HepG2 (cell line): ENCODE results near the gene TNFRSF13B. TPM values are rescaled to one million over a fixed set of nuclear protein-coding genes. Genes with fewer than 3 reads are reported as not detected.
"Not testable (repeated sequence)": the region's sequence is repeated elsewhere in the genome, so short reads cannot be mapped to it uniquely, and the experiment has no call there.

ENCODE experiments used
- ATAC-seq: fragments of 200-7000 bp; cut with Tn5 transposase; 3 replicates; pipeline ENCODE4 v1.9.1; 2020; ENCODE audit warnings: mild to moderate bottlenecking, moderate library complexity
- BruUV-seq: library from RNA; stranded (reverse); fragments of 400-500 nt; replicated peaks from 2 replicates; lab custom pipeline; 2021; lab: Mats Ljungman, UMichigan
- CTCF ChIA-PET: fragments of 300-600 bp; formaldehyde crosslinking; extraction: SDS; loops from one replicate; lab custom pipeline; 2021; ENCODE audit warnings: low total read pairs, inconsistent platforms, low intra/inter-chr PET ratio; lab: Yijun Ruan, JAX
- POLR2A ChIA-PET: fragments of 350-600 bp; sonication (Branson Sonifier 250); formaldehyde crosslinking; loops from one replicate; lab custom pipeline; 2020; ENCODE audit warnings: antibody characterized with exemption, inconsistent platforms; lab: Yijun Ruan, JAX
- DNase-seq: peaks from one replicate; pipeline ENCODE4 v3.0.0-alpha.2; 2015; ENCODE audit warnings: low spot score
- FAIRE-seq: peaks from 3 replicates; lab custom pipeline; 2011; peaks lifted over from hg19 to GRCh38; lab: Jason Lieb, UNC
- H2AFZ ChIP-seq: one replicate; pipeline ENCODE4 v1.6.1; 2011; ENCODE audit warnings: low read length, inconsistent platforms
- H3K27ac ChIP-seq: fragments of 300-600 bp; 3 replicates; pipeline ENCODE4 v1.8.0; 2011; ENCODE audit warnings: mixed run types, mild to moderate bottlenecking, mixed read lengths, low read length, inconsistent platforms; ENCODE audit not compliant: insufficient read depth; ENCODE audit errors: extremely low read length
- H3K27me3 ChIP-seq, 2 experiments: fragments of 200-600 bp in 1 of 2; 2 replicates in 1 of 2; 3 replicates in 1 of 2; pipeline versions ENCODE4 v1.6.0 to v1.8.0; 2011; ENCODE audit warnings: low read length in 2 of 2, mild to moderate bottlenecking in 2 of 2, moderate library complexity in 2 of 2, inconsistent platforms in 1 of 2; ENCODE audit not compliant: insufficient read depth in 2 of 2, control insufficient read depth in 1 of 2
- H3K36me3 ChIP-seq, 2 experiments: fragments of 200-600 bp in 1 of 2; replicated peaks in 1 of 2; 2 replicates in 1 of 2; 3 replicates in 1 of 2; pipeline versions ENCODE4 v1.5.1 to v1.8.0; 2011; ENCODE audit warnings: low read length in 2 of 2, inconsistent platforms in 1 of 2; ENCODE audit not compliant: insufficient read depth in 2 of 2, control insufficient read depth in 1 of 2
- H3K4me1 ChIP-seq: 2 replicates; pipeline ENCODE4 v1.5.1; 2012; ENCODE audit warnings: low read length, inconsistent platforms; ENCODE audit not compliant: insufficient read depth
- H3K4me2 ChIP-seq: 2 replicates; pipeline ENCODE4 v1.6.0; 2011; ENCODE audit warnings: low read depth, low read length, inconsistent platforms
- H3K4me3 ChIP-seq, 3 experiments: fragments of 200-600 bp in 1 of 3; sonication (generic), shearing (Covaris generic) in 1 of 3; replicated peaks in 1 of 3; 2 replicates each; pipeline ENCODE4 v1.5.1; 2011 to 2016; ENCODE audit warnings: low read length in 3 of 3, inconsistent platforms in 2 of 3, low read depth in 2 of 3, mild to moderate bottlenecking in 2 of 3, control low read depth in 1 of 3, mixed read lengths in 1 of 3; ENCODE audit not compliant: insufficient read depth in 1 of 3
- H3K79me2 ChIP-seq: one replicate; pipeline ENCODE4 v1.6.1; 2011; ENCODE audit warnings: low read length, inconsistent platforms; ENCODE audit not compliant: insufficient read depth
- H3K9ac ChIP-seq: 2 replicates; pipeline ENCODE4 v1.6.0; 2011; ENCODE audit warnings: mild to moderate bottlenecking, low read depth, low read length, inconsistent platforms; ENCODE audit not compliant: insufficient read depth
- H3K9me3 ChIP-seq: 2 replicates; pipeline ENCODE4 v1.5.1; 2012; ENCODE audit warnings: mild to moderate bottlenecking, low read length
- H4K20me1 ChIP-seq: 2 replicates; pipeline ENCODE4 v1.6.0; 2011; ENCODE audit warnings: inconsistent platforms, mild to moderate bottlenecking, low read length, moderate library complexity; ENCODE audit not compliant: insufficient read depth
- E2F1 ChIP-seq: sonication (generic); formaldehyde crosslinking; IDR thresholded peaks from 2 replicates; pipeline ENCODE4 v1.5.0; 2020; ENCODE audit warnings: missing genetic modification reagents
- REST ChIP-seq, 2 experiments: IDR thresholded peaks; 2 replicates each; pipeline ENCODE4 v1.6.1; 2011 to 2012; ENCODE audit warnings: low read length in 2 of 2, borderline replicate concordance in 1 of 2, low read depth in 1 of 2, mild to moderate bottlenecking in 1 of 2, moderate library complexity in 1 of 2
- ZFP90 ChIP-seq: sonication (generic); formaldehyde crosslinking; IDR thresholded peaks from 2 replicates; pipeline ENCODE4 v1.8.0; 2022; ENCODE audit warnings: missing genetic modification reagents, mild to moderate bottlenecking, inconsistent platforms, borderline replicate concordance
- WGBS: methylation state at CpG from one replicate; pipeline ENCODE4 v1.1.6; 2017; ENCODE audit warnings: low lambda C conversion rate; 5-methylcytosine and 5-hydroxymethylcytosine counted together
- in situ Hi-C: cut with HindIII; loops from 2 replicates; pipeline ENCODE4 v1.10.0; 2017; ENCODE audit warnings: low pct_unique_long_range_greater_than_20kb; ENCODE audit not compliant: extremely low pct_ligation_motif_present
- intact Hi-C: fragments of 100-400 bp; cut with micrococcal nuclease; formaldehyde crosslinking; loops from one replicate; pipeline ENCODE4 v1.10.0; 2022; ENCODE audit not compliant: unreplicated experiment
- polyA plus RNA-seq, 8 experiments: library from polyadenylated mRNA; depleted of rRNA in 3 of 8; stranded (reverse) in 7 of 8; unstranded in 1 of 8; fragments of >200 nt; fragmentation: Illumina TruSeq in 4 of 8; extraction: Trizol in 4 of 8; gene quantifications; 2 replicates each; pipeline versions ENCODE4 v1.2.1 to v1.2.3, GENCODE V29; 2011 to 2016; ENCODE audit warnings: low read depth in 4 of 8, missing spikeins in 1 of 8, mixed read lengths in 1 of 8; ENCODE audit not compliant: insufficient read depth in 1 of 8
- total RNA-seq, 5 experiments: library from RNA; depleted of rRNA; stranded (reverse); fragments of >200 nt; fragmentation: Illumina TruSeq; extraction: Trizol; gene quantifications; 2 replicates each; pipeline ENCODE4 v1.2.3, GENCODE V29; 2016; ENCODE audit warnings: low read depth in 1 of 5

The TNFRSF13B gene
- total and polyA plus RNA-seq, 2 of the 13 experiments (the other 11 are each of a cell fraction or from before 2014, with no cell fraction given), result not detected

GRCh38 chr17:16900288-16900882 lies 71.5 kb downstream of the TNFRSF13B start (continued):
- no peak for TF ChIP-seq REST (IDR thresholded peaks at IDR 0.05; ENCODE audit: borderline replicate concordance in 1 of 2, low read depth in 1 of 2, low read length in 2 of 2)
- TF ChIP-seq E2F1, result no peak
- no peak for TF ChIP-seq ZFP90 (CRISPR knock-in tag)

DNA sequence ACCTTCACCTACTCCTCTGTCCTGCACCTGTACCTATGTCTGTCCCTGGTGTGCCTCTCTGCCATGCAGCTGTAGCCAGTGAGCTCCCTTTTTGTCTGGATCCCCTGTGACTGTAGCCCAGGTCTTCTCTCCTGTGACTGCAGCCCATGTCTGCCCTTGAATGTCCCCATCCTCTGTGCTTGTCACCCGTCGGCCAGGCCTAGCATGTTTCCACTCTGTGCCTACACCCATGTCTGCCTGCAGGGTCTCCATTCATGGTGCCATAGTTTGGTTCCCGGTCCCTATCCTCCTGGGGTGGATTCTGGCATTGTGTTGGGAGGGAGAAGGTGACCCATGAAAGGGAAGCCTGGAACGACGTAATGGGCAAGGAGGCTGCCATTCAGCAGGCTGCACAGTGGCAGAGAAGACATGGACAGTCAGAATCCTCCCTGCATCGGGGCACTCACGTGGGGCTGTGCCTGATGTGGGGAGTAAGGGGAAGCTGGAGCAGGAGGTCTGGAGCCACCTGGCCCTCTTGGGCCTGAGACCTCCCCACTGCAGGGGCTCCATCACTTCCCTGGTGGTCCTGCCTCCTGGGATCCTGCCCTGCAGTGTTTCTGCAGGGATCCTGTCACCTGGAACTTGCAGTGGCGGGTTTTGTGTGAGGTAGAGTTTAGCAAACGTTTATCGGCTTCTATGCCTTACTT lies 74.6 kb downstream of the TNFRSF13B start:
- H3K4me1 ChIP-seq, H3K79me2 ChIP-seq, H3K27me3 ChIP-seq, DNase-seq, POLR2A ChIA-PET, H3K36me3 ChIP-seq, H3K4me3 ChIP-seq, H3K9me3 ChIP-seq, intact Hi-C loops, FAIRE-seq, ATAC-seq, H3K4me2 ChIP-seq, H3K27ac ChIP-seq, in situ Hi-C loops, H4K20me1 ChIP-seq, H3K9ac ChIP-seq, CTCF ChIA-PET, H2AFZ ChIP-seq, BruUV-seq: not testable (repeated sequence)
- 16% methylated on average over 7 of the region's 10 CpGs for WGBS

GRCh38 chr17:16896235-16896634 lies 75.7 kb downstream of the TNFRSF13B start:
- intact Hi-C loops, H3K36me3 ChIP-seq, H3K27me3 ChIP-seq, ATAC-seq, DNase-seq, BruUV-seq, FAIRE-seq, H2AFZ ChIP-seq, H3K4me3 ChIP-seq, H3K79me2 ChIP-seq, H4K20me1 ChIP-seq, CTCF ChIA-PET, H3K9ac ChIP-seq, H3K27ac ChIP-seq, H3K4me2 ChIP-seq, POLR2A ChIA-PET, H3K4me1 ChIP-seq, in situ Hi-C loops, H3K9me3 ChIP-seq: not testable (repeated sequence)
- WGBS, result 41% methylated on average over 8 of the region's 8 CpGs
